NCI-H187 (cell line): ENCODE data around the gene BMP3.

ENCODE experiments used
- DNase-seq, 2 experiments: peaks; one replicate each; lab custom pipeline; 2025; lab: John Stamatoyannopoulos, UW

Gene BMP3

DNA sequence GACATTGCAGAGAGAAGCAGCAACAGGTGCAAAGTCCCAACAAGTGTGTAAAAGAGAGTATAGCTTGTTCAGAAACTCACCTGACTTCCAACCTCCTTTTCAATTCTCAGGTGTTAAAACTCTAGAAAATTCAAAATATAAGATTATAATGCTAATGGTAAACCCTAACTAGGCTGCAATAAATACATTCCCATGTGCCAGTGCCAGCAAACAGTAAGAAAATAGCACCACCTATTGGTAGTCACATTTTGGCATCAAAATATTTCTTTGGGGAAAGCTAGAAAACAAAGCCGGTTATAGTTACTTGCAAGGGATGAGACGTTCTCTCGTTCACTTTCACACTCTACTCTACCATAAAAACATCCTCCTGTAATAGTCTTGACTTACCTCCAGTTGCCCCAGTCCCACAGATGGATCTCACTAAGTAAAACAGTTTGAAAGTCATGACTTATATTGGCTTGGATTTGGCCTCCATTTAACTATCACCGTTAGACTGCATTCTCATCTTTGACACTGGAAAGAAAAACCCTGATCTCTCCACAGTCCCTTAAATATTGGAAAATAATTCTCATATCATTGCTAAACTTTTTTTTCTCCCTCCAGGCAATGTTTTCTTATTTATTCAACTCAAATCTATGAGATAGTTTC lies 9.6 kb downstream of the BMP3 start:
- DNase-seq: peak; percentile 17 to 37

DNA sequence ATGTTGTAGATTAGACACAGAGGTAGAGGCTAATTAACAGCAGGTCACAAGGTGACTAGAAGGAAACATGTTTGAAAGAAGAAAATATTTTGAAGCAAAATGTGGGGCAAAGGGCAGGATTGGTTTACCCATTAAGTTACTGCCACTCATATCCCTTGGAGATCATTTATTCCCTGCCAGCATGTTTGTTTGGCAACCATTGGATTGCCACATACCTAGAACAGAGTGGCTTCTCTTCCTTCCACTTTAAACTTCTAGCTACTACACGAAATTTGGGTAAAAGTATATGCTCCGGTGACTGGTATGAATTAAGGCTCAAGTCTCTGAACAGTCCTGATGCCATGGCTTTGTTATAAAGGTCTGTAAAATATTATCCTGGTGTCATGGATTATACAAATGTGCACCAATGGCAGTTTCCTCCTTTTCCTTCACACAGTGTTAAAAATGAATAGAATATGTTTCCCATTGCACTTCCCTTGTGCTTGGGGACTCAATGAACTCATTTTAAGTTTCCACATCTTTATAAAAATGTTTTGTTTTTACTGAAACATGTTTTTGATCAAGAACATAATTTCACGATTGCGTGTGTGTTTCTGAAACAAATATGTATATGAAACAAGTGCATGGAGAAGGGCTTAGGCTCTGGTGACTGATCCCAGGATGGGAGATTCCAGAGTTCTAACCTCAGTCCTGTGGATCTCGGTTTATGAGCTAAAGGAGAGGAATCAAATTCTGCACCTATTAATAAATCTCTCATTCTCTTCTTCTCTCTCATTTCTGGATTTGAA lies 12.3 kb downstream of the BMP3 start:
- DNase-seq: no peak

DNA sequence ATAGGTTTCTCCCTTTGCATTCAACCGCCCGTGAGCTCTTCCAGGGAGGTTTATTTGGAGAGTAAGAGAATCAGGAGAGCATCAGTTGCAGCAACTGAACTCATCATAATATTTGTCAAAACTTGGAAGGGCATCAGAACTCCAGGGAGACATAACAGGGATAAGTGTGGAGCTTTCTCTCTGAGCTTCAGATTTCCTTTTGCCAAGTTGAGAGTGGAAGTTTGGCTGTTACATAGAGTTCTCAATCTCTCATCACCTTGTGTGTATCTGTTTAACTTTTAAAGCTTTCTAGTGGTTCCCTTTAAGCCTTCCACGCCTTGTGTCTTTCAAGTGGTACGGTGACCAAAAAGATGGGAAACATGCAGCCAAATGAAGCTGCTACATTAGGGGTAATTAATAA lies 18.8 kb downstream of the BMP3 start:
- no peak for DNase-seq

DNA sequence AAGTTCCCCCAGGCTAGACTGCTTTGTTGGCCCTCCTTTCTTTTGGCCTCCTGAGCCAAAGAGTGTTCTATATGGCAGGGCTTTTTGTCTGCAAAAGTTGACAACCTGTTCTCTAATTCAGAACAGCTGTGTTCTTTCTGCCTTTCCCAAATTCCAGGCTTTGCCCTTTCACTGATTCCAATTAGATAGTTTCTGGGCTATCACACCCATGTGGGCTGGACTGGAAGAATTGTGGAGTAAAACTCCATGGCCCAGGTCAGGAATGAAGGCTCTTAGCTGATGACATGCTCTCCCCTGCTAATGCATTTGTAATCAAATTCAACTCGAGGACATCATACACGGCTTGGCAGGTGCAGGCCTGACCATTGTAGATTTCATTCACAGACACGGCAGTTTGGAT lies 19.4 kb downstream of the BMP3 start:
- no peak for DNase-seq

DNA sequence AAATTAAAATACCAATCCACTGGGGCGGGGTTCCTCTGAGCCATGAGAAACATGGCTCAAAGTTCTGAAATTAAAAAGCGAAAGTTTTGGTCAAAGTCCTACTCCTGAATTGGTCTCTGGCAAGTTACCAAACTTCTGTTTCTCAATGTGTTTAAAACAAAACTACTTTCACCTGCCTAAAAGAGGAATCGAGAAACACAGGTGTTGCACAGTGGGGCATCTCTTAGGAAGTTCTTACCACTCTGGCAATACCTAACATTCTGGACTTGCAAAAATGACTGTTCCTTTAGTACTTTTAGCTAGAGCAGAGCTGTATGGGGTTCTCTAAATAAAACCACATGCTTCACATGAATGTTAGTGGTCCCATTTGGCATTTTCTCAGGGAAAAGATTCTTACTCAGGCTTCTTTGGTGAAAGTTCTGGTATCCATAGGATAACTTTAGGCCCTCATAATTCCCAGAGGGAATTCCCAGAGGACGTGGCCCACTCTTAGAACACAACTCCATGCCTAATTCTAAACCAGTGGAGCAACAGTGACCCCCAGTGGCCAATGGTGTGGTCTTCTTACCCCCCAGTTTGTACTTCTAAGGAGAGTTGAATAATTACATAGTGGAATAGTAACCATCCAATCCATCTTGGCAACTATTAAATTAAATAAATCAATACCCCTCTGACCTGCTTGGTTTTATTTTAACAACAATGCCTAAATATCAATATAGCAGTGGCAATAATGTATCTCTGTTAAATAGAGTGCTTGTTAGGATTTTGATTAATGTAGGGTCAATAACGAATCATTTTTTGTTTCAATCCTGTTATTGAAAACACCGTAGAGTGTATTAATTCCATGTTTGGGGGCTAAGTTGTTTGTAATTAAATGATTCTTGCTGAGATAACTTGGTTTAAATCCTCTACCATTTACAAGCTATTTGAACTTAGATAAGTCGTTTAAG lies 21.9 kb downstream of the BMP3 start:
- DNase-seq: peak; percentile 15 to 55

DNA sequence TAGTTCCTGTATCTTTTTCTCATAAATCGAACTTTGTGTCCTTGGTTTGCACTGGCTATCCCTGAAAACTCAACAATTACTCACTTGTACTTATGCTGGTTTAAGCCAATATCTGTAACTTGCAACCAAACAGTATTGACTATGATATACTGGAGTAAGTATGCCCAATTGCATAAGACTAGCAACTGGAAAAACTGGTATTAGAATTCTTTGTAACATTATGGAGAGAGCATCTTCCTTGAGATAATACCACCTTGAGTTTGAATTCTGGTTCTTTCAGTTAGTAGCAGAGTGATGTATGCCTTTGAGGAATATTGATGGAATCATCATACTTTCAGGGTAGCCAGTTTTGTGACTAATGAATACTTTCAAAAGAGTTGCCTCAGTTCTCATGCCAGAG lies 28.1 kb downstream of the BMP3 start:
- no peak for DNase-seq

DNA sequence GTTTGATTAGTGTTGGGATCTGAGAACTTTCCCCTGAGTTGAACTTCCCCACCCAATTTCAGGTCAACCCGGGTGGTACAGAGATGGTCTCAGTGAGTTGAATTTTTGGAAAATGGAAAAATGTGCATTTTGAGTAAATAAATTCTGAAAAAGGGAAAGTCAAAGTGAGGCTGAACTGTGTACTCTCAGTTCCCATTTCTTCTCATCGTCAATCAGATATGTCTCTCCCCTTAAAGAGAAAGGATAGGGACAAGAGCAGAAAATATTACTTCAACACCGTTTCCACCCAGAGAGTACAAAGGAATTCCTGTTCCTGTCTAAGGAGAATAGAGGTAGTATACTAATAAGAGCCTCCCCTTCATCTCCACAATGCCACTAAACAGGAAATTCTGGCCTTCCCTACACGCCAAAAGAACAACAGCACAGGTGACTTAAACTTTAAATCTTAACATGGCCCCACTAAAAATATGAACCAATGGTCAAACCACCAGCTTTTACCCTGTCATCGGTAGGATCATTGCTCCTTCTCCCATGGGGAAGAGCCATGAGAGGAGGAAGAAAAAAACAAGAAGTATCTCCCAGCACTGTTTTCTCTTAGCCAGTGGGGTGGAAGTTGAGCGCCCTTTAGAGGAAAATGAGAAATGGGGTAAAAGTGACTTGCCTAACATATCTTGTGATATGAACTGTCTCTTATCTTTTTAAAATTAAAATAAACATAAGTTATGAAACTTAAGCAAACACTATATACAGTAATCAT lies 30.3 kb downstream of the BMP3 start:
- DNase-seq: no peak

DNA sequence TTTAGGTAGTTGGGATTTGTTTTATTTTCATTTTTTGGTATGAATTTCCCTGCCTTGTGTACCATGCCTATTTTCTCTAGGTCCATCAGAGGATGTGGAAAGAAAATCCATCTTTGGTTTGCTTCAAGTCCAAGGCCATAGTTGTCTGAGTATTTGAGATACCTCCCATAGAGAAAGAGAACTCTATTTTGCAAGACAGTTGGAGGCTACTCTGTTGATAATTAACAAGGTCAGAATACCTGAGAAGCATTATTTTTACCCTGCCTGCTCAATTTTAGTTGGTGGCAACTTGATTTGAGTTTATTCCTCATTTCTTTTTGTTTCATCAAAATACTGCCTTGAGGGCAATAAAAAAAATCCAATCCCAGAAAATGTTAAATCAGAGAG lies 30.8 kb downstream of the BMP3 start:
- DNase-seq: no peak

DNA sequence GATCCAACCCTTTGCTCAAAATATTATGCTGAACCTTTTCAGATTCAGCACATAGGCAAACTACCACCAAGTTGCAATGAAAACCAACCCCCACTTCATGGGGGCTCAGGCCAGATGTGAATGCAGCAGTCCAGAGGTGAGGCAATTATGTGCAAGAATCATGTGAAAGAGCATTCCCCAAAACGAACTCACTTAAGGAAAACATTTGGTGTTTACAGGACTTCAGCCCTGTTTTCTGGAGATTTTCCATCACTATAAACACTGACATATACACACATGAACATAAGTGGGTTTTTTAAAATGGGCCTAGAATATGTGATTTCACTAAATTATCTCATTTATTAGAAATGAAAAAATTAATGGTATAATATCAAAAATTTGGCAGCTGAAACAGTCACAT lies 31.5 kb downstream of the BMP3 start:
- DNase-seq: no peak

DNA sequence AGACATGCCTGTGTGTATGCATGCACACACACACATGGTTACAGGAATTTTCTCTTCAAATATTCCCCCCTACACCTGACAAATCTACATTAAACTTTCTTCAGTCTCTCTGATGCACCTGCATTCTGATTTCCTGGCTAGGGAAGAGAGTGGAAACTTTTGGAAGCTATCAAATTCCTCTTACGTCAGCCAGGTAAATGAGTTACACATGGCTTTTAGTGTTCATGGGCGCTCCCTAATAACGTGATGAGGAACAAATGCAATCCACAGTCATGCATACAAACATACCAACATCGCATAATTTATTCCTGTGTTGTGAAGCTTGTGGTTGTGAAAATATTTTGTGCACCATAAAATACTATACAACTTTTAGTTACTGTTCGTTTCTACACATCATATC lies 34.9 kb downstream of the BMP3 start:
- no peak for DNase-seq

DNA sequence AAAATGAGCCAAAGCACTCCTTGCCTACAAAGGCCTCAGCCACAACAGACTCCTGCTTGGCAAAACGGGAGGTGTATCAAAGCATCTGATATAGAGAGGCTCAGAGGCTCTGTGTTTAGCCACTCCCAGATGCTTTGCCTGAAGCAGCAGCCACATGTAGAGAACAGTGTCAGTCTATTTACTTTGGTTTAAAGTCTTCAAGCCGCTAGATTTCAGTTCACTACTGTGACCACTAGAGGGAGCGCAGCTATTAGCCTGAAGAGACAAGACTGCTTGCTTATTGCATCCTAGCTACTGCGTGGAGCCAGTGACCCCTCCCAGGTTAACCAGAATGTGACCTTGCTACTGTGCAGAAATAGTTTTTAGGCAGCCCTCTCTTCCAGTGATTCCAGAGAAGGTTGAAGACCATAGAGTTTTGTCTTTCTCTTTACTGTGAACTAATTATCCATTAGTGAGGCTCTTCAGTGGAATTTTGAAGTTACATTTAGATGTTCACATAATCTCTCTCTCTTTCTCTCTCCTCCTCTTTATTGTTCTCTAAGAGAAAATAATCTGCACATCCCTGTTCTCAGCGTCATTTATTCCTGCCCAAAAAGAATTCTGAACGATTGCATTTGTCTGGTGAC lies 39.3 kb downstream of the BMP3 start:
- DNase-seq: peak; percentile 71 to 92

DNA sequence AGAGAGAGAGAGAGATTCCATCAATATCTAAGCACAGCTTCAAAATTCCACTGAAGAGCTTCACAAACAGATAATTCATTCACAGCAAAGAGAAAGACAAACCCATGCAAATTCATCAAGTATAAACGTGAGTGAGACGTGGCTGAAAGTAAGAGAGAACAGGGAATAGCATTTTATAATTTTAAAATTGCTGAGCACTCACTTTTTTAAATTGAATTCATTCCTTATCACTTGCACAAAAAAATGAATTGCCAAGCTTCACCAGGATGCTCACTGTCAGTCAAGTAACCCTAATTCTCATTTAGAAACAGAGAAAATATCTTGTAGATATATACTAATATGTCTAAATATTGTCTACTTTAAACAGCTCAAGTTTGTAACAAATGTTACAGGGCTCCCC lies 40.5 kb downstream of the BMP3 start:
- DNase-seq: no peak

DNA sequence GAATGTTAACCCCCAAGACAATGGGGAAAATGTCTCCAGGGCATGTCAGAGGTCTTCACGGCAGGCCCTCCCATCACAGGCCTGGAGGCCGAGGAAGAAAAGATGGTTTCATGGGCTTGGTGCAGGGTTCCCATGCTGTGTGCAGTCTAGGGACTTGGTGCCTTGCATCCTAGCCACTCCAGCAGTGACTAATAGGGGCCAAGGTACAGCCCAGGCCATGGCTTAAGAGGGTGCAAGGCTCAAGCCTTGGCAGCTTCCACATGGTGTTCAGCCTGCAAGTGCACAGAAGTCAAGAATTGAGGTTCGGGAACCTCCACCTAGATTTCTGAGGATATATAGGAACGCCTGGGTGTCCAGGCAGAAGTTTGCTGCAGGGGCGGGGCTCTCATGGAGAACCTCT lies 50.6 kb downstream of the BMP3 start:
- no peak for DNase-seq

DNA sequence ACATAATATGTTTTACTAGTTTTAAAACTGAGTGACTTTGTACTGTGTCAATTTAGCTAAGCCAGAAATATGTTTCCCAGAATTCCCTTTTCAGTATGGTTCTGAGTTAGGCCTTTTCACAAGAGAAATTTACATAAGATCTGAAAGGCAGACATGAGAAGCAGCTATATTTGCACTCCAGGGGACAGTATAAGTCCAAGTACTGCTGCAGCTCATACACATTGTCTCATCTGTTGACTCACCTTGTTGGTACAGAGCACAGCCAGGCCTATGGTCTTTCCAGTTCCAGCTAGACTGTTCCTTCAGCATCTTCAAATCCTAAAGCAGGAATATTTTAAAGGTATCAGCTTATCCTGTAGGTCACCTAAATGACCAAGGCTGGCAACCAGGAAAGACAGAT lies 53.5 kb downstream of the BMP3 start:
- DNase-seq: no peak

DNA sequence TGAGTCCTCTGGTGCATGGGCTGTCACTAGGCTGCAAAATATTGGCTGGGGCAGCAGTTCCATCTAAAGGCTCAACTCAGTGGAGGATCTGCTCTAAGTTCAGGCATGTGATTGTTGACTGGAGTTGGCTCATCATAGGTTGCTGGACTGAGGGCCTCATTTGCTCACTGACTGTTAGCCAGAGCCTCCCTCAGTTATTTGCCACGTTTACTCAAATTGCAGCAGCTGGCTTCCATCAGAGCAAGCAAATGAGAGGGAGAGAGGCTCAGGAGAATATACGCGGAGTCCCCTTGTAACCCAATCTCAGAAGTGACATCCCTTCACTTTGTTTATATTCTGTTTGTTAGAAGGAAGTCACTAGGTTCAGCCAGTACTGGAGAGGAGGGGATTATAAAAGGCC lies 54.1 kb downstream of the BMP3 start:
- DNase-seq: no peak

DNA sequence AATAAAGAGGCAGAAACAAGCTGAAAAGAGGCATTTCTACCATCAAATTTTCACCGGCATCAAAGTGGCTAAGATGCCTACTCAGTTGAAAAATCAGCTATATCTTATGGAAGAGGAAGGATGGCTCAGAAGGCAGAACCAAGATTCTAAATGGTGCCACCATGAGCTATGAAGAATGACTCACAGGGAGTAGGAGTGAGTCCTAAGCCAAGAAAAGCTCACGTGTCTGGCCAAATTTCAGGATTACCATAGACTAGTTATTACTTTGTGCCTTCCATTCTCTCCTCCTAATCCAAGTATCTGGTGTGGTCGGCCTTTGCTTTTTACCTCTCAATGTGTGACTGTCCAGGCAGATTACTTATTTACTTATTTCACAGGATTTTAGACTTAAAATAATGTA lies 54.8 kb downstream of the BMP3 start:
- no peak for DNase-seq

DNA sequence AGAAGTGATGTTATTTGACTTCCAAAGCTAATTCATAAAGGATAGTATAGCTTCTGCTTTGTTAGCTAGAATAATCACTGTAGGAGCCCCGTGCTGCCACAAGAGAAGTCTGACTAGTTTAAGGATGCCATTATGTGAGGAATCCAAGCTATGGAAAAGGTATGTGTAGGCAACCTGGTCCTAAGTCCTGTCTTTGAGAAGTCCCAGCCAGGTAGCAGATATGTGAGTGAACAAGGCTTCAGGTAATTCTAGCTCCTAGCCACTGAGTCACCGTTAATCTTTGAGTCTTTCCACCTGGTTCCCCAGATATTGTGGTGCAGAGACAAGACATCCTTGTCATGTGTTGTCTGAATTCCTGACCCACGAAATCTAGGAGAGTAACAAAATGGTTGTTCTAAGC lies 55.5 kb downstream of the BMP3 start:
- DNase-seq: no peak

DNA sequence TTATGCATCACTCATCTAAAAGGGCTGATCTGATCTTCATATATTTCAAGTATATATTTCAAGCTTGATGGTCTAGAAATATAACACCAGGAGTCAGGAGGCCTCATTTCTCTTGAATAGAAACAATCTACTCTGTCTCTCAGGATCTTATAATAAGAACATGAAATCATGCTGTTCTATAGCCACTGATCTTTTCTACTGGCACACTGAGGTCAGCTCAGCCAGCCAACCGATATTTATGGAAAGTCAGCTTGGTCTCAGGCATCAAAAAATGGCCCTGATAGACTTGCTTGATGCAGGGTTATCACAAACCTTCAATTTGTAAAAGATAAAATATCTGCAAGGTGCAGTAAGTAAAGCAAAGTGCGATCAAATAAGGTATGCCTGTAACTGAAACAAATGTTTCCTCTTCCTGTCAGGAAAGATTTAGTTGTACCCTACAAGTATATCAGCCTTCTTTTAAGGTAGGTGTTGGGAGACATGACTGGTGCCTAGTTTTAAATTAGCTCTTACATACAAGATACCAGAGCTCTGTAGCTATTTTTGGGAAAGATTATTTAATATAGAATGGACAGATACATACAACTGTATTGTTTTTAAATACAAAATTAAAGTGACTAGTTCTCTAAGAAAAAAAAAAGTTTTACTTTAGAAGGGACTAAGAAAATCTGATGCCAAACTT lies 63.4 kb downstream of the BMP3 start:
- DNase-seq: no peak

DNA sequence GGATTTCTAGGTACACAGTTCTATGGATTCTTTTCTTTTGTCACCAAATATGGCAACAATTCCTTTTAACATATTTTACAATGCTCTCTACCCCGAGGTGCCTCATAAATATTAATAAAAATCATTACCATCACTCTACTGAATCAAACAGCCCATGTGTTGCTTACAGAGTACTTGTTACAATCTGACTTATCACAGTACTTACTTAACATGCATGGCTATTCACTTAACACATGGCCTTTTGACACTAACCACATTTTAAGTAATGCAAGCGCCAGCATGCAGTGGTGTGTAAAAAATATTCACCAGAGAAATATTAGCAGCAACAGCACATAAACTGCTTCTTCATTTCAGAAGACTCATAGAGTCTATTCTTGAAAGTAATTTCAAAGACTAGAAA lies 64.9 kb downstream of the BMP3 start:
- DNase-seq: no peak

DNA sequence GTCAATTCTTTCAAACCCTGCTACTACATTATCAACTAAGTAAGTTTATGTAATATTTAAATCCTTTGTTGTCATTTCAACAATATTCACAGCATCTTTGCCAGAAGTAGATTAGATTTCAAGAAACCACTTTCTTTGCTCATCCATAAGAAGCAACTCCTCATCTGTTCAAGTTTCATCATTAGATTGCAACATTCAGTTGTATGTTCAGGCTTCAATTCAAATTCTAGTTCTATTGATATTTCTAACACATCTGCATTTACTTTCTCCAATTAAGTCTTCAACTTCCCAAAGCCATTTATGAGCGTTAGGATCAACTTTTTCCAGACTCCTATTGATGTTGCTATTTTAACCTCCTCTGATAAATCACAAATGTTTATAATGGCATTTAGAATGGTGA lies 66.1 kb downstream of the BMP3 start:
- DNase-seq: no peak

DNA sequence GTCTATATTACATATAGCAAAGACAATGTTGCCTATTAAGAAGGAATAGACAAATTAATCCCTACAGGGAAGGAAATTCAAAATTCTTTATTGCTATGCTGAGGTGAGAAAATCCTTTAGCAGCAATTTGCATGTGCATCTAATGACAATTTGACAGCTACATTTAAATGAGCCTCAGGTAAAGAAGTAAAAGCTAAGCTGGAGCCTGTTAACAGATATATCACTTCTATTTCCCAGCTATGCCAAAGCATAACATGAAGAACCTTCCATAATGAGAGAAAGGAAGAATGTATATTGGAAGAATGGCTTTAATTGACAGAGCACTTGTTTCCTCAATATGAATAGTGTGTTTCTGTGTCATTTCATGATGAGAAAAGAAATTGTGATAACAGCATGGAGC lies 71.6 kb downstream of the BMP3 start:
- DNase-seq: no peak
